Type B pancreatic cell (in vitro differentiated cells): ENCODE results near the gene RABGAP1L. TPM values are rescaled to one million over a fixed set of nuclear protein-coding genes. Genes with fewer than 3 reads are reported as not detected.

Experiments
- DNase-seq: peaks from one replicate; pipeline ENCODE4 v3.0.0; 2021; ENCODE audit warnings: mixed read lengths; ENCODE audit not compliant: unreplicated experiment; ENCODE audit errors: extremely low spot score
- H3K27ac Mint-ChIP-seq: 2 replicates; pipeline ENCODE4 v1.8.0; 2021; ENCODE audit warnings: mild to moderate bottlenecking, mixed read lengths
- H3K27me3 Mint-ChIP-seq: 2 replicates; pipeline ENCODE4 v1.8.0; 2021; ENCODE audit warnings: mixed read lengths
- H3K36me3 Mint-ChIP-seq: 2 replicates; pipeline ENCODE4 v1.8.0; 2021; ENCODE audit warnings: mixed read lengths
- H3K4me1 Mint-ChIP-seq: one replicate; pipeline ENCODE4 v1.8.0; 2021; ENCODE audit warnings: mixed read lengths; ENCODE audit not compliant: unreplicated experiment
- H3K4me3 Mint-ChIP-seq: 2 replicates; pipeline ENCODE4 v1.8.0; 2021; ENCODE audit warnings: mild to moderate bottlenecking, mixed read lengths
- H3K9me3 Mint-ChIP-seq: 2 replicates; pipeline ENCODE4 v1.8.0; 2021; ENCODE audit warnings: mixed read lengths
- CTCF ChIP-seq: fragments of 200-600 bp; sonication (generic); conservative IDR thresholded peaks from 2 replicates; pipeline ENCODE4 v1.5.0; 2021; ENCODE audit warnings: antibody characterized with exemption, mild to moderate bottlenecking
- total RNA-seq: library from RNA; stranded (reverse); gene quantifications from 2 replicates; pipeline ENCODE4 v1.2.1, GENCODE V29; 2021; ENCODE audit warnings: low replicate concordance

The RABGAP1L gene
- total RNA-seq, 1 donor from 2014 or later = 35.6 TPM

DNA sequence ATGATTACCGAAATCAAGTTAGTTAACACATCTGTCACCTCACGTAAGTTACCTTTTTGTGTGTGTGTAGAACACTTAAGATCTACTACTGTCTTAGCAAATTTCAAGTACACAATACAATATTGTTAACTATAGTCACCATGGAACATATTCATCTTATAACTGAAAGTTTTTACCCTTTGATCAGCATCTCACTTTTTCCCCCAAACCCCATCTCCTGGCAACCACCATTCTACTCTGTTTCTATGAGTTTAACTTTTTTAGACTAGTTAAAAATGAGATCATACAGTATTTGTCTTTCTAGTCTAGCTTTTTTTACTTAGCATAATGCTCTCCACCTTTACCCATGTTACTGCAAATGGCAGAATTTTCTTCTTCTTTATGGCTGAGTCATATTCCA is 124.7 kb downstream of the RABGAP1L start:
- Mint-ChIP-seq H3K36me3 (peaks cover 26% of the 10 kb centered on the region), H3K4me3 (no peak overlapping the region), H3K9me3 (no peaks in the 10 kb centered on the region), H3K4me1 (no peaks in the 10 kb centered on the region), H3K27me3 (no peaks in the 10 kb centered on the region), H3K27ac (no peak overlapping the region)
- no peak for DNase-seq
- TF ChIP-seq CTCF = no peak

DNA sequence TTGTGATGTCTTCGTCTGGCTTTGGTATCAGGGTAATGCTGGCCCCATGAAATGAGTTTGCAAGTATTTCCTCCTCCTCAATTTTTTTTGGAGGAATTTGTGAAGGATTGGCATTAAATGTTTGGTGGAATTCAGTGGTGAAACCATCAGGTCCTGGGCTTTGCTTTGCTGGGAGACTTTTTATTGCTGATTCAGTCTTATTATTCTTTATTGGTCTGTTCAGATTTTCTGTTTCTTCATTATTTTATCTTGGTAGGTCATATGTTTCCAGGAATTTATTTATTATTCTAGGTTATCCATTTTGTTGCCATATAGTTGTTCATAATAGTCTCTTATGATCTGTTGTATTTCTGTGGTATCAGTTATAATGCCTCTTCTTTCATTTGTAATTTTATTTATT is 126.7 kb downstream of the RABGAP1L start:
- TF ChIP-seq CTCF = no peak
- H3K4me3 Mint-ChIP-seq = no peak overlapping the region
- peaks cover 29% of the 10 kb centered on the region for H3K36me3 Mint-ChIP-seq
- H3K4me1 Mint-ChIP-seq = no peaks in the 10 kb centered on the region
- H3K9me3 Mint-ChIP-seq = no peaks in the 10 kb centered on the region
- no peaks in the 10 kb centered on the region for H3K27me3 Mint-ChIP-seq
- no peak for DNase-seq
- no peak overlapping the region for H3K27ac Mint-ChIP-seq

GRCh38 chr1:174289644-174290310 is 130.5 kb downstream of the RABGAP1L start:
- TF ChIP-seq CTCF = no peak
- Mint-ChIP-seq H3K27me3 (no peaks in the 10 kb centered on the region), H3K9me3 (no peaks in the 10 kb centered on the region), H3K36me3 (peaks cover 14% of the 10 kb centered on the region), H3K27ac (no peak overlapping the region), H3K4me1 (no peaks in the 10 kb centered on the region), H3K4me3 (no peak overlapping the region)
- DNase-seq = no peak

DNA sequence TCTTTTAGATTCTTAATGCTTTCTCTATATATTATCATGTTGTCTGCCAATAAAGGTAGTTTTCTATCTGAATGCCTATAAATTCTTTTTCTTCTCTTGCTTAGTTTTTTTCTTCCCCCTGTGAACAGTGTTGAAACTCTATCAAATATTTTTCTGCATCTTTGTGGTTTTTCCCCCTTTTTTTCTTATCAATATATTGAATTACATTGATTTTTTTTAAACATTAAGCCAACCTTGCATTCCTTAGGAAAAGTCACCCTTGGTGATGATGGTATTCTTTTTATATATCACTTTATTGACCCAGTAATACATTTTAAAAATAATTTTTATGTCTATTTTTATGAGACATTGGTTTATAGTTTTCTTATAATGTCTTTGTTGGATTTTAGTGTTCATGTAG is 131.7 kb downstream of the RABGAP1L start:
- no peaks in the 10 kb centered on the region for H3K4me1 Mint-ChIP-seq
- no peak overlapping the region for H3K27ac Mint-ChIP-seq
- DNase-seq = no peak
- H3K27me3 Mint-ChIP-seq = no peaks in the 10 kb centered on the region
- TF ChIP-seq CTCF = no peak
- no peaks in the 10 kb centered on the region for H3K9me3 Mint-ChIP-seq
- H3K4me3 Mint-ChIP-seq = no peak overlapping the region
- H3K36me3 Mint-ChIP-seq = peaks cover 14% of the 10 kb centered on the region

GRCh38 chr1:174296309-174296708 is 137.0 kb downstream of the RABGAP1L start:
- TF ChIP-seq CTCF = no peak
- no peak for DNase-seq
- Mint-ChIP-seq H3K9me3 (no peaks in the 10 kb centered on the region), H3K4me3 (no peak overlapping the region), H3K27me3 (no peaks in the 10 kb centered on the region), H3K4me1 (no peaks in the 10 kb centered on the region), H3K36me3 (peaks cover 3% of the 10 kb centered on the region), H3K27ac (no peak overlapping the region)

DNA sequence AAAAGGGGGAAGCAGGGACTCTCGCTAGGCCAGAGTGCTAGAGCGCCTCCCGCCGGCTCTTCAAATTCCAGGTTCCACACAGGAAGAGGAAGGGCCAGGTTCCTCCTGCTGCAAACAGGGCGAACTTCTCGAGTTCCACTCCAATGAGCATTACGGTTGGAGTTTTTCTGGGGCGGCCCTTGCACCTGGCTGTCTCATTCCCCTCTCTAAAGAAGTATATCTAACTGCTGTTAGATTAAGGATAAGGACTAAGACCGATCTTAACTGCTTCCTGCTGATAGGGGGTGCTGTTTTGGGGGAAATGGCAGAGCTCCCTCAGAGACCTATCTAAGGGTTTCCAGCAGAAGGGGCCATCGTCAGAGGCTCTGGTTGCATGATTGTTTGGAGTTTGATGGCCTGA is 138.0 kb downstream of the RABGAP1L start:
- no peaks in the 10 kb centered on the region for H3K9me3 Mint-ChIP-seq
- no peak for DNase-seq
- H3K27me3 Mint-ChIP-seq = no peaks in the 10 kb centered on the region
- H3K27ac Mint-ChIP-seq = no peak overlapping the region
- no peaks in the 10 kb centered on the region for H3K4me1 Mint-ChIP-seq
- no peaks in the 10 kb centered on the region for H3K36me3 Mint-ChIP-seq
- no peak overlapping the region for H3K4me3 Mint-ChIP-seq
- TF ChIP-seq CTCF = no peak
